ENCODE measurements around the gene CDC14C.

Gene CDC14C

DNA sequence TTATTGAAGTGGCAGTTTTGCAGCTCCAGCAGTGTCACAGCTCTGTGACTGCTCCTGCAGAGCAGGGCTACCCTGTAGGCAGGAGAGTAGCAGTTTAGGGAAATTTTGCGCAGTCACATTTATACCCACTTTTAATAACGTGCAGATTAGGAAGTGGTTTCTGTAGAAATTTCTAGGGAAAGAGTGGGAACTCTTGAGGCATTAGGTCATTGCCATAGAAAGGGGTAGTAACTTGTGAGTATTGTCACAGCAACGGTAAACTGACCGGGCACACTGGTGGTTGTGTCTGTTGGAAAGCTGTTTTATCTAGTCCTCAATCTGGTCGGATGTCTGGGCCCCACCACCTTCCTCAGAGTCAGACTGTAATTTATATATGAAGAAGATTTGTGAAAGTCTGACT lies 51.9 kb downstream of the CDC14C start:
- no peak for DNase-seq (ENCODE audit: low read depth)

DNA sequence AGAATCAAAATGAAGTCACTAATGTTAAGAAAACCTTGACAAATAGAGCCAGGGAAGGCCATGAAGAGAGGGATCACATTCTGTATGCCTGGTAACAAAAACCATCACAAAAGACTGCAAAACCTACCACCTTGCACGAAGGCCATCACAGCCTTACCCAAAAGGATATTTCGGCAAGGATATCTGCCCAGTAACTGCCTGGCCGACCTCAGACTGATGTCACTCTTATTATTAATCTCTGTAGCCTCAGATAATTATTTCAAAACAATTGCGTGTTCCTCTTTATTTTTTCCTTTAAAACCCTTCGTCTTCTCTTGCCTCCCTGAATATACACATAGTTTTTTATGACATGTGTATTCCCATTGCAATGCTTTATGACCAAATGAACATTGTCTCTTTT lies 52.5 kb downstream of the CDC14C start:
- no peak for DNase-seq (ENCODE audit: low read depth)

All from fibroblast of gingiva (primary cell).